Measurements from ENCODE around the gene UNC5CL.

The UNC5CL gene

DNA sequence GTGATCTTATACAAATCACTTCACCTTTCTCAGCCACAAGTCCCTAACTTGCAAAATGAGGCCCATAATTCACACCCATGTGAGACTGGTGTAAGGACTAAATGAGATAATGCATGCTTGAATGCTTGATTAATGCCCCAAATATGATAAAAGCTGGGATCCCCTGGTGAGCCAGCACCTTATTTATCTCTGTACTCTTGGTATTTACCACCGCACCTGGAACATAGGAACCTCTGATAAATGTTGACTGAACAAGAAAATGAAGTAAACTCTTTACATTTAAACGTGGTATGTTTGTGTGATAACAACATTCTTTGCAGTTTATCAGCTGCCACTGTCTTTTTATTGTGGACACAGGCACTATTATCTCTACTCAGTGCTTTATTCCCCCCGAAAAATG lies 11.5 kb upstream of the UNC5CL start:
- ChIA-PET CTCF (interaction anchor here (1.0 kb wide), 1 partner anchor 22 kb away, joined by 4 read pairs; no protein-coding TSS in a partner anchor), POLR2A (ENCODE audit: low non-redundant PET) (no interaction called here)
- TF ChIP-seq CTCF (conservative IDR thresholded peaks at IDR 0.05; ENCODE audit: low read depth) = no peak
- no peak for DNase-seq (ENCODE audit: low spot score)
- H3K27ac ChIP-seq = no peak overlapping the region

- no peak for TF ChIP-seq CTCF (conservative IDR thresholded peaks at IDR 0.05; ENCODE audit: low read depth)
- H3K27ac ChIP-seq = no peak overlapping the region
- CTCF ChIA-PET = interaction anchor here (1.0 kb wide), 1 partner anchor 22 kb away, joined by 4 read pairs; no protein-coding TSS in a partner anchor
- POLR2A ChIA-PET (ENCODE audit: low non-redundant PET) = no interaction called here
- DNase-seq (ENCODE audit: low spot score) = no peak
Measured at GRCh38 chr6:41049955-41050354, 10.9 kb upstream of the UNC5CL start.

DNA sequence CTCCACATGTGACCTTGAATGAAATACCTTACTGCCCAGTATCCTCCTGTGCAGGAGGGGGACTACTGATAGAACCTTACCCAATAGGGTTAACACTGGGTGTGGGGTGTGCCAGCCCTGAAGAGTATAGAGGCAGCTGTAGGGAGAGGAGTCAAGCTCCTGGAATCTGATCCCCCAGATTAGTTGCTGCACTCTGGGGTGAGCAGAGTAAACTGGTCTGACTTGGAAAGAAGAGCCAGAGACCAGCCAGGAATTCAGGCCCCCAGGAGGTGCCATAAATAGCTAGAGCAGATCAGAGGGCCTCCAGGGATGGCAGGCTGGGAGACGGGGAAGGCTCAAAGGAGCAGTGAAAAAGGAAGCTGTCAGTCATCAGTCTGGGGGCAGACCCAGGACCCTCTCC lies 10.5 kb upstream of the UNC5CL start:
- POLR2A ChIA-PET (ENCODE audit: low non-redundant PET) = no interaction called here

DNA sequence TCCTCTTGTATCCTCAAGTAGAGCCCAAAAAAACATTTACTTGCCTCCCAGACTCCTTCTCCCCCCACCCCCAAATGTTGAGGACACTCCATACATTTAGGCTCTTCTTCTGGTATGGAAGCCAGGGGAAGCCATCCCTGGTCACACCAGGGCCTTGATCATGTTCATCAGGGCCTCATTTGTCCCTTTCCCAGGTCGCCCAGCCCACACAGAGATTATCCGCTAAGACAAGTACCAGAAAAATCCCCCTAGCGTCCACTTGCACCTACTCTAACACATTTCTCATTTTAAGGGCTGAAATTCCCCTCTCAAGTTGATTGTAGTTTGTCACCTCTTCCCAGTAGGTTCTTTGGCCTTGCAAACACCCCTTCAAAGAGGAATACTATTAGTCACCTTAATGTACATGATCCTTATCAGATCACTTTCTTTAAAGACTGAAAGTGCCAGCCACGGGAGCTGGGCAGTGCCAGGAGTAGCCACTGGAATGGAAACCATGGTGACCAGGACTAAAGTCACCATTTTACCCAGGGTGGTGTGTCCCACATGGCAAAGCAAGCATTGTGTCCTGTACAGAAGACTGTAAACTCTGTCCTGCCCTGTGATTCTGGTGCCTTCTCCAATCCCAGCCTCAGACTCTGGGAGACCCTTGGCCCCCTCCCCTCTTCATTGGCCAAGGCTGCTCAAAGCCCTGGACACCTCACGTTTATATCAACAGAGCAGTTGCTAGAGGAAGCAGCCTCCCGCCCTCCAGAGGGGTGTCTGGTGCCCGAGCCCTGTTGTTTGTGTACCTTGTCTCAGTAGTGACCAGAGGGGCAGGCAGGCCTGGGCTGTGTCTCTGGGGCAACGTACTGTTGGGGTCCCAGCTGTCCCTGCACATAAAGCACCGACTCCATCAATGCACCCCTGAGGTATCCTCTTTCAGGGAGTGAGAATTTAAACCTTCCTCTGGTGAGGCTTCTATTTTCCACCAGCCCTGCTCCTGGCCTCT lies 9.0 kb upstream of the UNC5CL start:
- no peak for TF ChIP-seq CTCF (conservative IDR thresholded peaks at IDR 0.05; ENCODE audit: low read depth)
- no peak for DNase-seq (ENCODE audit: low spot score)
- H3K27ac ChIP-seq = no peak overlapping the region
- POLR2A ChIA-PET (ENCODE audit: low non-redundant PET) = no interaction called here
- CTCF ChIA-PET = interaction anchor here (0.7 to 1.4 kb wide), 4 partner anchors 9 to 153 kb away, joined by 3 to 4 read pairs (median 3); partner anchors contain the start of gene UNC5CL

More for the DNA sequence above, 10.5 kb upstream of the UNC5CL start:
- TF ChIP-seq CTCF (conservative IDR thresholded peaks at IDR 0.05; ENCODE audit: low read depth) = no peak
- CTCF ChIA-PET = interaction anchor here (0.6 to 1.4 kb wide), 6 partner anchors 9 to 155 kb away, joined by 3 to 4 read pairs (median 4); partner anchors contain the start of gene UNC5CL
- DNase-seq (ENCODE audit: low spot score) = no peak
- no peak overlapping the region for H3K27ac ChIP-seq

GRCh38 chr6:41047306-41047705 lies 8.3 kb upstream of the UNC5CL start:
- CTCF ChIA-PET = no interaction called here
- POLR2A ChIA-PET (ENCODE audit: low non-redundant PET) = no interaction called here
- TF ChIP-seq CTCF (conservative IDR thresholded peaks at IDR 0.05; ENCODE audit: low read depth) = no peak
- no peak overlapping the region for H3K27ac ChIP-seq
- no peak for DNase-seq (ENCODE audit: low spot score)

GRCh38 chr6:41046084-41046483 lies 7.1 kb upstream of the UNC5CL start:
- H3K27ac ChIP-seq = no peak overlapping the region
- DNase-seq (ENCODE audit: low spot score) = no peak
- ChIA-PET POLR2A (ENCODE audit: low non-redundant PET) (interaction anchor here (1.5 kb wide), 1 partner anchor 26 kb away, joined by 4 read pairs; the partner anchor contains the start of genes NFYA and OARD1), CTCF (interaction anchor here (0.7 kb wide), 1 partner anchor 10 kb away, joined by 3 read pairs; no protein-coding TSS in a partner anchor)
- no peak for TF ChIP-seq CTCF (conservative IDR thresholded peaks at IDR 0.05; ENCODE audit: low read depth)
